RCC 7860 (cell line): ENCODE data around the gene PCDHA12.
"Not testable (repeated sequence)": the region's sequence is repeated elsewhere in the genome, so short reads cannot be mapped to it uniquely, and the experiment has no call there.

Source experiments
- DNase-seq: peaks from one replicate; pipeline ENCODE4 v3.0.0-alpha.2; 2015; ENCODE audit warnings: low spot score
- FAIRE-seq: peaks from 2 replicates; lab custom pipeline; 2012; peaks lifted over from hg19 to GRCh38; lab: Jason Lieb, UNC

PCDHA12 gene

DNA sequence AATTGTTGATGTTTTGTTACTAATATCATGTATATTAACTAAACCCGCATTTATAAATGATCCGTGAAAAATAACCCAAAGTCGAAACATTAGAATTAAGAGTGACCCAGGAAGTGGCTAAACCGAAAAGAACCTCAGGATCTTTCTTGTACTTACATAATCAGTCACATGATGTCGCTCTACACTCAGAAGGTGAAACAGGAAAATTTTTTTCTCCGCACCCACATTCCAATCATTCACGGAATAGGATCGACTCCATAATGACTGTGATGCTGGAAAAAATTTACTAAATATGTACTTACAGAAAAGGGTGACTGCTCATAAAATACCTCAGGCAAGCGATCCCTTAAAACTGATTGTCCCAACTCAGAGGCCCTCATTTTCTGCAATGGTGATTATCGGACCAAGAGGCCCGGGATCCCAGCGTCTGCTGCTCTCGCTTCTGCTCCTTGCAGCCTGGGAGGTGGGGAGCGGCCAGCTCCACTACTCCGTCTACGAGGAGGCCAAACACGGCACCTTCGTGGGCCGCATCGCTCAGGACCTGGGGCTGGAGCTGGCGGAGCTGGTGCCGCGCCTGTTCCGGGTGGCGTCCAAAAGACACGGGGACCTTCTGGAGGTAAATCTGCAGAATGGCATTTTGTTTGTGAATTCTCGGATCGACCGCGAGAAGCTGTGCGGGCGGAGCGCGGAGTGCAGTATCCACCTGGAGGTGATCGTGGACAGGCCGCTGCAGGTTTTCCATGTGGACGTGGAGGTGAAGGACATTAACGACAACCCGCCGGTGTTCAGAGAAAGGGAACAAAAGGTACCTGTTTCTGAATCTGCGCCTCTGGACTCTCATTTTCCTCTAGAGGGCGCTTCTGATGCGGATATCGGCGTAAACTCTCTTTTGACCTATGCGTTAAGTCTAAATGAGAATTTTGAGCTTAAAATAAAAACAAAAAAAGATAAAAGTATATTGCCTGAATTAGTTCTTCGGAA lies at the start of gene PCDHA12:
Gene PCDHA12 (plus strand): TSS at position 224 of the 981 bp plus-strand sequence. CDS start 165 bp downstream, at position 389.
- no peak for DNase-seq
- no peak for FAIRE-seq

DNA sequence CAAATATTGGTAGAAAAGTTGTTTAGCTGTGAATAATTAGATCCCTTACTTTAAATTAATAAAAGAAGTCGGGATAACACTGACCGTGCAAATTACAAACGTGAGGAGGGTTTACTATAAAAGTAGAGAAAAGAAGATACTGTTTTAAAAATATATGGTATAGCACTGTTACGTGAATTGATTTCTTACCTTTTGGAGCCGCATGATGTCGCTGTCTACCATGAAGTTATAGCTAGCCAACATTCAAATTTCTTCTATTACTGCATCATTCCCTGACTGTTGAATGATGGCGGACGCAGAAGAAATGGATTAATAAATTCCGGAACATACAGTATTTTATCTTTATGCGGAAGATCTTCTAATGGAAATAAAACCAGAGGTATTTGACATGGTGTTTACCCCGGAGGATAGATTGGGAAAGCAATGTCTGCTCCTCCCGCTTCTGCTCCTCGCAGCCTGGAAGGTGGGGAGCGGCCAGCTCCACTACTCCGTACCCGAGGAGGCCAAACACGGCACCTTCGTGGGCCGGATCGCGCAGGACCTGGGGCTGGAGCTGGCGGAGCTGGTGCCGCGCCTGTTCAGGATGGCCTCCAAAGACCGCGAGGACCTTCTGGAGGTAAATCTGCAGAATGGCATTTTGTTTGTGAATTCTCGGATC lies 47.3 kb upstream of the PCDHA12 start, which contains the start of gene PCDHA6:
Gene PCDHA6 (plus strand): TSS at position 257 of the 658 bp plus-strand sequence. CDS start 132 bp downstream, at position 389.
- DNase-seq = peak; percentile 1
- no peak for FAIRE-seq

GRCh38 chr5:140828362-140828737 lies 46.8 kb upstream of the PCDHA12 start:
- FAIRE-seq = no peak
- DNase-seq = no peak

DNA sequence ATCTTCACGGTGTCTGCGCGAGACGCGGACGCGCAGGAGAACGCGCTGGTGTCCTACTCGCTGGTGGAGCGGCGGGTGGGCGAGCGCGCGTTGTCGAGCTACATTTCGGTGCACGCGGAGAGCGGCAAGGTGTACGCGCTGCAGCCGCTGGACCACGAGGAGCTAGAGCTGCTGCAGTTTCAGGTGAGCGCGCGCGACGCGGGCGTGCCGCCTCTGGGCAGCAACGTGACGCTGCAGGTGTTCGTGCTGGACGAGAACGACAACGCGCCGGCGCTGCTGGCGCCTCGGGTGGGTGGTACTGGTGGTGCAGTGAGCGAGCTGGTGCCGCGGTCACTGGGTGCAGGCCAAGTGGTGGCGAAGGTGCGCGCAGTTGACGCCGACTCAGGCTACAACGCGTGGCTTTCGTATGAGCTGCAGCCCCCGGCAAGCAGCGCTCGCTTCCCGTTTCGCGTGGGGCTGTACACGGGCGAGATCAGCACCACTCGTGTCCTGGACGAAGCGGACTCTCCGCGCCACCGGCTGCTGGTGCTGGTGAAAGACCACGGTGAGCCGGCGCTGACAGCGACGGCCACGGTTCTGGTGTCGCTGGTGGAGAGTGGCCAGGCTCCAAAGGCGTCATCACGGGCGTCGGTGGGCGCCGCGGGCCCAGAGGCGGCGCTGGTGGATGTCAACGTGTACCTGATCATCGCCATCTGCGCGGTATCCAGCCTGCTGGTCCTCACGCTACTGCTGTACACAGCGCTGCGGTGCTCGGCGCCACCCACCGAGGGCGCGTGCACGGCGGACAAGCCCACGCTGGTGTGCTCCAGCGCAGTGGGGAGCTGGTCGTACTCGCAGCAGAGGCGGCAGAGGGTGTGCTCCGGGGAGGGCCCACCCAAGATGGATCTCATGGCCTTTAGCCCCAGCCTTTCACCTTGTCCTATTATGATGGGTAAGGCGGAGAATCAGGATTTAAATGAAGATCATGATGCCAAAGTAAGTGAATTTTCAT lies 45.3 kb upstream of the PCDHA12 start:
- FAIRE-seq, DNase-seq: not testable (repeated sequence)

DNA sequence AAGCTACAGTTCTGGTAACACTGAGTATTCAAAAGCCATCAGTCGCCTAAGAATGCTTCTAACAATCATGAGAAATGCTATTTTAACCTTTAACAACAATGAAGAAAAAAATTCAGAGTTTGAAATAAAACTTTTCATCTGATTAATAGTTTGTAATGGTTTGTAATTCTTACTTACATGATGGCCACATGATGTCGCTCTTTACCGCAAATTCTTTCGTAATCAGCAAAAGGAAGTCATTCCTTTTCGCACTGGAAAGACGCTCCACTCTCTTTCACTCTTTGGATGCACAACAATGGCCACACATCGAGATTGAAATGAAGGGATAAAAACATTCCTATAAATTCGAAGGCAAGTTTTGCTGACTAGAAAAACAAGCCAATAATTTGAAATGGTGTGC lies 41.1 kb upstream of the PCDHA12 start, which contains the start of gene PCDHA7:
Gene PCDHA7 (plus strand): TSS at position 277 of the 400 bp plus-strand sequence. CDS start 115 bp downstream, at position 392.
- FAIRE-seq = no peak
- DNase-seq = peak; percentile 4

DNA sequence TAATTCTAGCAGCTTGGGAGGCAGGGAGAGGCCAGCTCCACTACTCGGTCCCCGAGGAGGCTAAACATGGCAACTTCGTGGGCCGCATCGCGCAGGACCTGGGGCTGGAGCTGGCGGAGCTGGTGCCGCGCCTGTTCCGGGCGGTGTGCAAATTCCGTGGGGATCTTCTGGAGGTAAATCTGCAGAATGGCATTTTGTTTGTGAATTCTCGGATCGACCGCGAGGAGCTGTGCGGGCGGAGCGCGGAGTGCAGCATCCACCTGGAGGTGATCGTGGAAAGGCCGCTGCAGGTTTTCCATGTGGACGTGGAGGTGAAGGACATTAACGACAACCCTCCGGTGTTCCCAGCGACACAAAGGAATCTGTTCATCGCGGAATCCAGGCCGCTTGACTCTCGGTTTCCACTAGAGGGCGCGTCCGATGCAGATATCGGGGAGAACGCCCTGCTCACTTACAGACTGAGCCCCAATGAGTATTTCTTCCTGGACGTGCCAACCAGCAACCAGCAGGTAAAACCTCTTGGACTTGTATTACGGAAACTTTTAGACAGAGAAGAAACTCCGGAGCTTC lies 40.6 kb upstream of the PCDHA12 start:
- not testable (repeated sequence) for FAIRE-seq, DNase-seq

- no peak for FAIRE-seq
- DNase-seq = no peak
Measured at GRCh38 chr5:140835622-140836510, 39.2 kb upstream of the PCDHA12 start.

GRCh38 chr5:140840978-140841962 lies 33.8 kb upstream of the PCDHA12 start, which contains the start of gene PCDHA8:
PCDHA8 (plus strand) TSS chr5:140841187; CDS start chr5:140841322, 135 bp downstream.
- FAIRE-seq (no peak), DNase-seq (no peak)

GRCh38 chr5:140842798-140843733 lies 32.0 kb upstream of the PCDHA12 start:
- DNase-seq (no peak), FAIRE-seq (no peak)

- DNase-seq, FAIRE-seq: not testable (repeated sequence)
Measured at GRCh38 chr5:140848139-140849102, 26.7 kb upstream of the PCDHA12 start, which contains the start of gene PCDHA9. PCDHA9 (plus strand) TSS chr5:140848382; CDS start chr5:140848496, 114 bp downstream.

DNA sequence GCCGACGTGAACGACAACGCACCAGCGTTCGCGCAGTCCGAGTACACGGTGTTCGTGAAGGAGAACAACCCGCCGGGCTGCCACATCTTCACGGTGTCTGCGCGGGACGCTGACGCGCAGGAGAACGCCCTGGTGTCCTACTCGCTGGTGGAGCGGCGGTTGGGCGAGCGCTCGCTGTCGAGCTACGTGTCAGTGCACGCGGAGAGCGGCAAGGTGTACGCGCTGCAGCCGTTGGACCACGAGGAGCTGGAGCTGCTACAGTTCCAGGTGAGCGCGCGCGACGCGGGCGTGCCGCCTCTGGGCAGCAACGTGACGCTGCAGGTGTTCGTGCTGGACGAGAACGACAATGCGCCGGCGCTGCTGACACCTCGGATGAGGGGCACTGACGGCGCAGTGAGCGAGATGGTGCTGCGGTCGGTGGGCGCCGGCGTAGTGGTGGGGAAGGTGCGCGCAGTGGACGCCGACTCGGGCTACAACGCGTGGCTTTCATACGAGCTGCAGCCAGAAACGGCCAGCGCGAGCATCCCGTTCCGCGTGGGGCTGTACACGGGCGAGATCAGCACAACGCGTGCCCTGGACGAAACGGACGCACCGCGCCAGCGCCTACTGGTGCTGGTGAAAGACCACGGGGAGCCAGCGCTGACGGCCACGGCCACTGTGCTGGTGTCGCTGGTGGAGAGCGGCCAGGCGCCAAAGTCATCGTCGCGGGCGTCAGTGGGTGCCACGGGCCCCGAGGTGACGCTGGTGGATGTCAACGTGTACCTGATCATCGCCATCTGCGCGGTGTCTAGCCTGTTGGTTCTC lies 25.1 kb upstream of the PCDHA12 start:
- not testable (repeated sequence) for FAIRE-seq, DNase-seq

DNA sequence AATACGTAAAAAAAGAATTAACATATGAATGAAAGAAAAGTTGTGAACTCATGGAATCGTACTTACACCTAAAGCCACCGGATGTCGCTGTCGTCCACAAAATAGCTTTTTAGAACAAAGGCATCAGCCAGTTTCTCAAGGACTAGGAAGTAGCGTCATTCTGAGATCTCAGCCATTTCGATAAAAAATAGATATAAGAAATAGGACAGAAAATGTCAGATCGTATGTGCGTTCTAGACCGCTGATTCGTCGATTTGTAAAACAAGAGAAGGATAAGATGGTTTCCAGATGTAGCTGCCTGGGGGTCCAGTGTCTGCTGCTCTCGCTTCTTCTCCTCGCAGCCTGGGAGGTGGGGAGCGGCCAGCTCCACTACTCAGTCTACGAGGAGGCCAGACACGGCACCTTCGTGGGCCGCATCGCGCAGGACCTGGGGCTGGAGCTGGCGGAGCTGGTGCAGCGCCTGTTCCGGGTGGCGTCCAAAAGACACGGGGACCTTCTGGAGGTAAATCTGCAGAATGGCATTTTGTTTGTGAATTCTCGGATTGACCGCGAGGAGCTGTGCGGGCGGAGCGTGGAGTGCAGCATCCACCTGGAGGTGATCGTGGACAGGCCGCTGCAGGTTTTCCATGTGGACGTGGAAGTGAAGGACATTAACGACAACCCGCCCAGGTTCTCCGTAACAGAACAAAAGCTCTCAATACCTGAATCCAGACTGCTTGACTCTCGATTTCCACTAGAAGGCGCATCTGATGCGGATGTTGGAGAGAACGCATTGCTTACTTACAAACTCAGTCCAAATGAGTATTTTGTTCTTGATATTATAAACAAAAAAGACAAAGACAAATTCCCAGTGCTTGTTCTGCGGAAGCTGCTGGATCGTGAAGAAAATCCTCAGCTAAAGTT lies 19.1 kb upstream of the PCDHA12 start, which contains the start of gene PCDHA10:
Gene PCDHA10 (plus strand): TSS at position 126 of the 903 bp plus-strand sequence. CDS start 152 bp downstream, at position 278.
- DNase-seq = peak; percentile 6
- no peak for FAIRE-seq
